ENCODE results near the gene RARA.

DNA sequence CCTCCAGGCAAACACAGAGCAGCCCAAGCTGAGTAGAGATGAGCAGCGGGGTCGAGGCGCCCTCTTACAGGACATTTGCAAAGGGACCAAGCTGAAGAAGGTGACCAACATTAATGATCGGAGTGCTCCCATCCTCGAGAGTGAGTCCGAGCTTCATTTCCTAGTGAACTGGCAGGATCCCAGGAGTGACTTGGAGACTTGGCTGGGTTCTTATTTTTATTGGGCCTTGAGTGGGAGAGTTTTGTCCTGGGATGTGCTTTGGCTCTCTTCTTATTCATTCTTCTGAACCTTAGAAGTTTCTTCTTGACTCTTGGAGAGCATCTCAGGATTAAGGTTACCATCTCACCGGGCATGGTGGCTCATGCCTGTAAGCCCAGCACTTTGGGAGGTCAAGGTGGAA is 48.5 kb upstream of the RARA start:
- TF ChIP-seq POLR2AphosphoS5 (IDR thresholded peaks at IDR 0.05), result no peak
- TF ChIP-seq, protein P1, sequence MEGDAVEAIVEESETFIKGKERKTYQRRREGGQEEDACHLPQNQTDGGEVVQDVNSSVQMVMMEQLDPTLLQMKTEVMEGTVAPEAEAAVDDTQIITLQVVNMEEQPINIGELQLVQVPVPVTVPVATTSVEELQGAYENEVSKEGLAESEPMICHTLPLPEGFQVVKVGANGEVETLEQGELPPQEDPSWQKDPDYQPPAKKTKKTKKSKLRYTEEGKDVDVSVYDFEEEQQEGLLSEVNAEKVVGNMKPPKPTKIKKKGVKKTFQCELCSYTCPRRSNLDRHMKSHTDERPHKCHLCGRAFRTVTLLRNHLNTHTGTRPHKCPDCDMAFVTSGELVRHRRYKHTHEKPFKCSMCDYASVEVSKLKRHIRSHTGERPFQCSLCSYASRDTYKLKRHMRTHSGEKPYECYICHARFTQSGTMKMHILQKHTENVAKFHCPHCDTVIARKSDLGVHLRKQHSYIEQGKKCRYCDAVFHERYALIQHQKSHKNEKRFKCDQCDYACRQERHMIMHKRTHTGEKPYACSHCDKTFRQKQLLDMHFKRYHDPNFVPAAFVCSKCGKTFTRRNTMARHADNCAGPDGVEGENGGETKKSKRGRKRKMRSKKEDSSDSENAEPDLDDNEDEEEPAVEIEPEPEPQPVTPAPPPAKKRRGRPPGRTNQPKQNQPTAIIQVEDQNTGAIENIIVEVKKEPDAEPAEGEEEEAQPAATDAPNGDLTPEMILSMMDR (IDR thresholded peaks at IDR 0.05), result no peak

Measured in stomach (tissue), 4 donors.